Prostate gland (tissue), 2 donors: ENCODE measurements around the gene TRIP4. TPM values are rescaled to one million over a fixed set of nuclear protein-coding genes. Genes with fewer than 3 reads are reported as not detected.

ENCODE experiments used
- DNase-seq: peaks from one replicate; pipeline ENCODE4 v3.0.0-alpha.2; 2019; ENCODE audit warnings: low spot score
- H3K27ac ChIP-seq, 2 donors: fragments of 200-600 bp; sonication (generic); 2 replicates each; pipeline ENCODE4 v1.5.1; 2017 to 2019
- H3K27me3 ChIP-seq: fragments of 200-600 bp; sonication (generic); replicated peaks from 2 replicates; pipeline ENCODE4 v1.5.1; 2019; ENCODE audit not compliant: insufficient read depth
- H3K36me3 ChIP-seq, 2 donors: fragments of 200-600 bp; sonication (generic); 1 replicate in 1 of 2; 2 replicates in 1 of 2; pipeline versions ENCODE4 v1.5.1 to v1.8.1; 2017 to 2019
- H3K4me1 ChIP-seq: fragments of 200-600 bp; sonication (generic); replicated peaks from 2 replicates; pipeline ENCODE4 v1.5.1; 2019
- H3K4me3 ChIP-seq, 2 donors: fragments of 200-600 bp; sonication (generic); 2 replicates each; pipeline ENCODE4 v1.5.1; 2017 to 2019
- H3K9me3 ChIP-seq: fragments of 200-600 bp; sonication (generic); 2 replicates; pipeline ENCODE4 v1.5.1; 2017
- POLR2A ChIP-seq: fragments of 450-650 bp; IDR thresholded peaks from one replicate; pipeline ENCODE4 v1.6.1; 2016; ENCODE audit warnings: antibody characterized with exemption, mild to moderate bottlenecking
- POLR2AphosphoS5 ChIP-seq: sonication (generic); formaldehyde crosslinking; IDR thresholded peaks from one replicate; pipeline ENCODE4 v1.6.1; 2017; ENCODE audit warnings: antibody characterized with exemption
- WGBS: methylation state at CpG from one replicate; pipeline ENCODE4 v1.1.5; 2018; 5-methylcytosine and 5-hydroxymethylcytosine counted together
- intact Hi-C: fragments of 100-400 bp; cut with DNase I; formaldehyde crosslinking; loops from one replicate; pipeline ENCODE4 v1.14.2; 2022
- total RNA-seq, 2 donors: library from RNA; depleted of rRNA; stranded (reverse); fragments of >200 nt; gene quantifications; one replicate each; pipeline ENCODE4 v1.1.0, GENCODE V29; 2016
- TF ChIP-seq, protein P1 (sequence below), 4 experiments: fragments of 200-600 bp in 2 of 4; fragments of 450-650 bp in 2 of 4; sonication (generic) in 2 of 4; IDR thresholded peaks; 1 replicate in 3 of 4; 2 replicates in 1 of 4; pipeline ENCODE4 v1.5.1; 2016 to 2019; ENCODE audit warnings: antibody characterized with exemption in 4 of 4, mild to moderate bottlenecking in 2 of 4, moderate library complexity in 2 of 4

Gene TRIP4
- total RNA-seq, 2 donors from 2014 or later: 14.6 to 17.6 TPM

GRCh38 chr15:64459066-64459781, 71.6 kb downstream of the TRIP4 start:
- Histone ChIP-seq H3K27ac (peak overlapping the region in 1 of 2 donors; percentile 94), H3K36me3 (no peaks in the 10 kb centered on the region), H3K4me3 (no peak overlapping the region), H3K9me3 (no peaks in the 10 kb centered on the region), H3K27me3 (no peaks in the 10 kb centered on the region), H3K4me1 (peaks cover 15% of the 10 kb centered on the region)
- no peak for DNase-seq
- intact Hi-C loops: no loop called here
- WGBS: 44% methylated on average over 3 of the region's 3 CpGs
- TF ChIP-seq, protein P1, sequence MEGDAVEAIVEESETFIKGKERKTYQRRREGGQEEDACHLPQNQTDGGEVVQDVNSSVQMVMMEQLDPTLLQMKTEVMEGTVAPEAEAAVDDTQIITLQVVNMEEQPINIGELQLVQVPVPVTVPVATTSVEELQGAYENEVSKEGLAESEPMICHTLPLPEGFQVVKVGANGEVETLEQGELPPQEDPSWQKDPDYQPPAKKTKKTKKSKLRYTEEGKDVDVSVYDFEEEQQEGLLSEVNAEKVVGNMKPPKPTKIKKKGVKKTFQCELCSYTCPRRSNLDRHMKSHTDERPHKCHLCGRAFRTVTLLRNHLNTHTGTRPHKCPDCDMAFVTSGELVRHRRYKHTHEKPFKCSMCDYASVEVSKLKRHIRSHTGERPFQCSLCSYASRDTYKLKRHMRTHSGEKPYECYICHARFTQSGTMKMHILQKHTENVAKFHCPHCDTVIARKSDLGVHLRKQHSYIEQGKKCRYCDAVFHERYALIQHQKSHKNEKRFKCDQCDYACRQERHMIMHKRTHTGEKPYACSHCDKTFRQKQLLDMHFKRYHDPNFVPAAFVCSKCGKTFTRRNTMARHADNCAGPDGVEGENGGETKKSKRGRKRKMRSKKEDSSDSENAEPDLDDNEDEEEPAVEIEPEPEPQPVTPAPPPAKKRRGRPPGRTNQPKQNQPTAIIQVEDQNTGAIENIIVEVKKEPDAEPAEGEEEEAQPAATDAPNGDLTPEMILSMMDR (IDR thresholded peaks at IDR 0.05): no peak
- TF ChIP-seq POLR2AphosphoS5: peak; percentile 30
- TF ChIP-seq POLR2A: no peak

DNA sequence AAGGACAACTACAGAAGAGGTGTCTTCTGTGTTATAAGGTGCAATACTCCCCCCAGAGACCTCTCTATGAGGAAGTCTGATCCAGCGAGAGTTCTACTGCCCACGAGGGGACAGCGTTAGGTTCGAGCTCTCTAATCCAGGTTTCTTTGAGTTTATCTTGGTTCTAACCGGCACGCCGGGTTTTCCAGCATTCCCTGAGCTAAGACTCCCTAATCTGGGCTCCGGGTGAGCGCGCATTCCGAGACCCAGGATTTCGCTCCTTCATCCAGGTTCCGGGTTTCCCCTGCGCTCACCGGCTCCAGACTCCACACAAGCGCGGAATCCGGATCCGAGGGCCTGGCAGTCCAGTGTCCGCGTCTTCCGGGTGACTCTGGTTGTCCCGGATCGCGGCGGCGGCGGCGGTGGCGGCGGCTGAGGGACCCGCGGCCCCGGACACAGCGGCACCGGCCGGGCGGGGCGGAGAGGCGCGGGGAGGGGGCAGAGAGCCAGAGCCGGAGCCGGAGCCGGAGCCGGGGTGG, 72.6 kb downstream of the TRIP4 start, which contains the start of gene ZNF609:
ZNF609 (plus strand) TSS at position 373 of the 518 bp plus-strand sequence. CDS start 38,842 bp downstream, outside the sequence.
- no peaks in the 10 kb centered on the region for H3K9me3 ChIP-seq
- H3K27me3 ChIP-seq: no peaks in the 10 kb centered on the region
- 4% methylated on average over 19 of the region's 45 CpGs for WGBS
- DNase-seq: peak; percentile 89
- H3K36me3 ChIP-seq: no peaks in the 10 kb centered on the region
- H3K27ac ChIP-seq: peak within 1 kb of the TSS; percentile 88 to 94
- H3K4me3 ChIP-seq: peak within 1 kb of the TSS; percentile 83 to 95
- TF ChIP-seq, protein P1 (IDR thresholded peaks at IDR 0.05): no peak
- peak; percentile 79 for TF ChIP-seq POLR2AphosphoS5
- peak; percentile 47 for TF ChIP-seq POLR2A
- intact Hi-C loops: no loop called here
- H3K4me1 ChIP-seq: peaks cover 15% of the 10 kb centered on the region

DNA sequence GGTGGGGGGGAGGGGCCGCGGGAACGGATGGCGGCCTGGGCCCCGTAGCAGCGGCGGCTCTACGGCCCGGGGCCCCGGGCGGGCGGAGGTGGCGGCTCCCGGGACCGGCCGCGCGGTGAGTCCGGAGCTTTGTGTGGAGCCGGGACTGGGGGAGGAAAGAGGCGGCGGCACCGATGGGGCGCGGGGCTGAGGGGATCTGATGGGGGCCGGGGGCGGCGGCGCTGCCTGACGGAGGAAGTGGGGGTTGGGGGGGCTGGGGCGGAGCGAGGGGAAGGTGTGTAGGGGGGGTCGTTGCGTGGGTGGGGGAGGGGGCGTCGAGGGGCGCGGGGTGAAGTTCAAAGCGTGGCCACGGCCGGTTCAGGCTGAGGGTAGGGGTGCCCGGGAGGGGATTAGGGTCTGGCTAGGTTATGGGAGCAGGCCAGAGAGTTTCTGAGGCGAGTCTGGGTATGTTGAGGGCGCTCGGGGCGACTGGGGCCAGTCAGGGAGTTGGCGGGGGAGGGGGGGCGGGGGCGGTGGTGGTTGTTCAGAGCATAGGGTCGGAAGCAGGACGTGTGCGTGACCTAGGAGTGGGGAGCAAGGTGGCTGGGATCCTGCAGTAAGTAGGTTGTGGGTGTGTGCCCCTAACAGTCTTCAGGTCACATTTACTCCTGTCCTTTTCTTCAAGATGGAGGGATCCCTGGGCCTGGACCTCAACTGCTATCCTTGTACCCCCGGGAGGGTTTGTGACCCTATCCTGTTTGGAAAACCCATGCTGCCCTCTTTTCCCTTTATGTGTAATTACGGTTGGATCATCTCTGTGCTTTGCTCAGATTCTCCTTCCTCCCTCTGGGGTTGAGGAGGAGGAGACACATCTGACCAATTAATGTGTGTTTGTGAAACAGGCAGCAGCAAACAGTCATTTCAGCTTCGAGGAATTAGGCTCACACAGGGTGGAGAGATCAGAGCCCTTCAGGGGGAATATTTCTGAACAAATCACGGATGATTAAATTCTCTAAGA, 73.4 kb downstream of the TRIP4 start:
- Histone ChIP-seq H3K4me3 (peak overlapping the region; percentile 83 to 95), H3K27me3 (no peaks in the 10 kb centered on the region), H3K36me3 (no peaks in the 10 kb centered on the region), H3K27ac (peak overlapping the region; percentile 88 to 94), H3K4me1 (peaks cover 15% of the 10 kb centered on the region), H3K9me3 (no peaks in the 10 kb centered on the region)
- 2% methylated on average over 30 of the region's 56 CpGs for WGBS
- TF ChIP-seq POLR2AphosphoS5 (peak; percentile 80), POLR2A (peak; percentile 49)
- TF ChIP-seq, protein P1 (IDR thresholded peaks at IDR 0.05): peak in 2 of 4 experiments; percentile 17 to 22
- DNase-seq: peak; percentile 51
- intact Hi-C loops: no loop called here

DNA sequence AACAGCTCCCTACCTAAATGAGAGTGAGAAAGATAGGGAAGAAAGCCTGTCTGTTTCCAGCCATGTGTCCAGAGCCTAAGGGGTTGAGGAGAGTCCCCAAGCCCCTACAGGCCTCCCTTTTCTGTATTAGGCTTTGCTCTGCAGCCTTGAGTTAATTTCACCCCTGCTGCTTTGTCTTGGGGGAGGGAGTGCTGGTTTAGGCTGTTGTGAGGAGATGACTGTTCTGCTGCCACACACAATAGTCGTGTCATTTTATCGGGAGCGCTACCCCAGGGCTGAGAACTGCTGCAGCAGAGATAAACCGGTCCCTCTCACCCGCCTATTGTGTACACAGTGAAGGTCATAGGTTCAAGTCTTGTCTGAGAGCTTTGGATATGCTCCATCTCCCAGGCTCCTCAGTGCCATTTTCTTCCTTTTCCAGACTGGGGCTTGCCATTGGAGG, 74.1 kb downstream of the TRIP4 start:
- TF ChIP-seq POLR2A (no peak), POLR2AphosphoS5 (no peak)
- TF ChIP-seq, protein P1 (IDR thresholded peaks at IDR 0.05): no peak
- Histone ChIP-seq H3K4me3 (peak overlapping the region; percentile 83 to 95), H3K36me3 (no peaks in the 10 kb centered on the region), H3K9me3 (no peaks in the 10 kb centered on the region), H3K27ac (peak overlapping the region; percentile 88 to 94), H3K27me3 (no peaks in the 10 kb centered on the region), H3K4me1 (peaks cover 17% of the 10 kb centered on the region)
- 3% methylated on average over 5 of the region's 5 CpGs for WGBS
- intact Hi-C loops: no loop called here
- peak; percentile 13 for DNase-seq
